ENCODE results near the gene MTMR2. TPM values are rescaled to one million over a fixed set of nuclear protein-coding genes. Genes with fewer than 3 reads are reported as not detected.

The MTMR2 gene
- total and polyA plus RNA-seq, 10 donors: 5.7 to 32.7 (median 21.5) TPM

GRCh38 chr11:95898782-95899181, 25.1 kb downstream of the MTMR2 start:
- TF ChIP-seq CTCF (IDR thresholded peaks at IDR 0.05 in 8 of 11, conservative IDR thresholded peaks at IDR 0.05 in 3 of 11): no peak
- no peak for TF ChIP-seq POLR2A (IDR thresholded peaks at IDR 0.05)
- no peak for TF ChIP-seq POLR2AphosphoS5 (IDR thresholded peaks at IDR 0.05)
- WGBS, 5 donors: 47 to 94% (median 71%) methylated on average over 2 of the region's 2 CpGs
- Histone ChIP-seq H3K36me3 (no peaks in the 10 kb centered on the region), H3K9me3 (no peaks in the 10 kb centered on the region), H3K4me3 (no peak overlapping the region), H3K27ac (no peak overlapping the region), H3K27me3 (replicated peaks in 1 of 7) (no peaks in the 10 kb centered on the region), H3K4me1 (peaks cover 0 to 11% (median 3%) of the 10 kb centered on the region in 6 donors)
- no peak for DNase-seq
- intact Hi-C loops (cut with DNase I; ENCODE audit: low total_unique reads): no loop called here

GRCh38 chr11:95897731-95898130, 26.2 kb downstream of the MTMR2 start:
- H3K36me3 ChIP-seq: no peaks in the 10 kb centered on the region
- H3K27me3 ChIP-seq (replicated peaks in 1 of 7): no peaks in the 10 kb centered on the region
- TF ChIP-seq POLR2A (IDR thresholded peaks at IDR 0.05) (no peak), CTCF (IDR thresholded peaks at IDR 0.05 in 8 of 11, conservative IDR thresholded peaks at IDR 0.05 in 3 of 11) (no peak), POLR2AphosphoS5 (IDR thresholded peaks at IDR 0.05) (no peak)
- H3K4me1 ChIP-seq: peaks cover 0 to 7% (median 0%) of the 10 kb centered on the region in 6 donors
- no peak overlapping the region for H3K4me3 ChIP-seq
- no peak for DNase-seq
- H3K9me3 ChIP-seq: no peaks in the 10 kb centered on the region
- WGBS, 5 donors: 78 to 92% (median 86%) methylated on average over 7 of the region's 7 CpGs
- H3K27ac ChIP-seq: no peak overlapping the region
- intact Hi-C loops (cut with DNase I; ENCODE audit: low total_unique reads): no loop called here

GRCh38 chr11:95895815-95896214, 28.1 kb downstream of the MTMR2 start:
- intact Hi-C loops (cut with DNase I; ENCODE audit: low total_unique reads): no loop called here
- no peak overlapping the region for H3K4me3 ChIP-seq
- H3K9me3 ChIP-seq: no peaks in the 10 kb centered on the region
- H3K27me3 ChIP-seq (replicated peaks in 1 of 7): no peaks in the 10 kb centered on the region
- peaks cover 0 to 7% (median 0%) of the 10 kb centered on the region in 6 donors for H3K4me1 ChIP-seq
- H3K36me3 ChIP-seq: no peaks in the 10 kb centered on the region
- TF ChIP-seq POLR2AphosphoS5 (IDR thresholded peaks at IDR 0.05) (no peak), POLR2A (IDR thresholded peaks at IDR 0.05) (no peak), CTCF (IDR thresholded peaks at IDR 0.05 in 8 of 11, conservative IDR thresholded peaks at IDR 0.05 in 3 of 11) (no peak)
- no peak overlapping the region for H3K27ac ChIP-seq
- no peak for DNase-seq

- no peak overlapping the region for H3K27ac ChIP-seq
- no peaks in the 10 kb centered on the region for H3K27me3 ChIP-seq (replicated peaks in 1 of 7)
- WGBS, 5 donors: 95 to 98% (median 96%) methylated on average over 4 of the region's 4 CpGs
- peaks cover 0 to under 1% (median 0%) of the 10 kb centered on the region in 6 donors for H3K36me3 ChIP-seq
- DNase-seq: no peak
- intact Hi-C loops (cut with DNase I; ENCODE audit: low total_unique reads): no loop called here
- H3K4me1 ChIP-seq: peaks cover 0 to 7% (median 0%) of the 10 kb centered on the region in 6 donors
- no peaks in the 10 kb centered on the region for H3K9me3 ChIP-seq
- no peak for TF ChIP-seq POLR2AphosphoS5 (IDR thresholded peaks at IDR 0.05)
- TF ChIP-seq CTCF (IDR thresholded peaks at IDR 0.05 in 8 of 11, conservative IDR thresholded peaks at IDR 0.05 in 3 of 11): no peak
- TF ChIP-seq POLR2A (IDR thresholded peaks at IDR 0.05): no peak
- H3K4me3 ChIP-seq: no peak overlapping the region
Measured at GRCh38 chr11:95892892-95893570, 30.9 kb downstream of the MTMR2 start.
